Naive thymus-derived CD4-positive, alpha-beta T cell (primary cell): Measurements from ENCODE around the gene STX11. TPM values are rescaled to one million over a fixed set of nuclear protein-coding genes. Genes with fewer than 3 reads are reported as not detected.

ENCODE experiments used
- ATAC-seq: fragments of 150-1000 bp; cut with Tn5 transposase; 2 replicates; pipeline ENCODE4 v1.10.0; 2021; ENCODE audit warnings: mild to moderate bottlenecking, moderate library complexity
- CTCF ChIA-PET: fragments of 350-600 bp; sonication (Branson Sonifier 250); formaldehyde crosslinking; loops from one replicate; lab custom pipeline; 2021; ENCODE audit warnings: antibody characterized with exemption; lab: Charles Lee
- POLR2A ChIA-PET: fragments of 350-600 bp; sonication (Branson Sonifier 250); formaldehyde crosslinking; loops from one replicate; lab custom pipeline; 2021; ENCODE audit warnings: antibody characterized with exemption, inconsistent platforms; lab: Charles Lee
- DNase-seq, 9 donors: peaks; one replicate each; pipeline versions ENCODE4 v3.0.0 to v3.0.0-alpha.2; 2020 to 2022; ENCODE audit warnings: mixed read lengths in 1 of 9
- H3K27ac ChIP-seq: one replicate; pipeline ENCODE4 v1.7.0; 2013; ENCODE audit warnings: mild to moderate bottlenecking, low read depth, low read length, moderate library complexity
- H3K27me3 ChIP-seq, 2 donors: one replicate each; pipeline ENCODE4 v1.7.0; 2013; ENCODE audit warnings: low read length in 2 of 2, mild to moderate bottlenecking in 2 of 2, moderate library complexity in 2 of 2; ENCODE audit not compliant: control insufficient read depth in 2 of 2, insufficient read depth in 2 of 2
- H3K36me3 ChIP-seq, 3 experiments: 1 replicate in 2 of 3; 2 replicates in 1 of 3; pipeline ENCODE4 v1.7.0; 2013; ENCODE audit warnings: low read length in 3 of 3, mild to moderate bottlenecking in 3 of 3, moderate library complexity in 1 of 3; ENCODE audit not compliant: insufficient read depth in 3 of 3, control insufficient read depth in 2 of 3
- H3K4me1 ChIP-seq, 2 donors: one replicate each; pipeline ENCODE4 v1.7.0; 2013; ENCODE audit warnings: low read length in 2 of 2, mild to moderate bottlenecking in 2 of 2, moderate library complexity in 1 of 2; ENCODE audit not compliant: control insufficient read depth in 2 of 2, insufficient read depth in 2 of 2
- H3K4me3 ChIP-seq: 2 replicates; pipeline ENCODE4 v1.7.0; 2013; ENCODE audit warnings: mild to moderate bottlenecking, low read length
- H3K9me3 ChIP-seq, 3 experiments: 1 replicate in 2 of 3; 2 replicates in 1 of 3; pipeline ENCODE4 v1.7.0; 2013; ENCODE audit warnings: low read length in 3 of 3; ENCODE audit not compliant: control insufficient read depth in 2 of 3
- H3K27ac Mint-ChIP-seq, 9 donors: one replicate each; pipeline ENCODE4 v1.8.0; 2020 to 2022; ENCODE audit warnings: mixed read lengths in 9 of 9, mild to moderate bottlenecking in 8 of 9, moderate library complexity in 5 of 9, inconsistent platforms in 2 of 9
- H3K27me3 Mint-ChIP-seq, 5 donors: one replicate each; pipeline ENCODE4 v1.8.0; 2021 to 2022; ENCODE audit warnings: mixed read lengths in 5 of 5, mild to moderate bottlenecking in 1 of 5
- H3K36me3 Mint-ChIP-seq, 5 donors: one replicate each; pipeline ENCODE4 v1.8.0; 2020 to 2022; ENCODE audit warnings: mixed read lengths in 5 of 5, mild to moderate bottlenecking in 3 of 5, inconsistent platforms in 1 of 5
- H3K4me1 Mint-ChIP-seq, 7 donors: one replicate each; pipeline ENCODE4 v1.8.0; 2020 to 2022; ENCODE audit warnings: mixed read lengths in 7 of 7, mild to moderate bottlenecking in 3 of 7, inconsistent platforms in 1 of 7
- H3K4me3 Mint-ChIP-seq, 10 donors: one replicate each; pipeline ENCODE4 v1.8.0; 2020 to 2022; ENCODE audit warnings: mild to moderate bottlenecking in 10 of 10, mixed read lengths in 10 of 10, moderate library complexity in 6 of 10, inconsistent platforms in 2 of 10
- H3K9me3 Mint-ChIP-seq, 11 donors: one replicate each; pipeline ENCODE4 v1.8.0; 2020 to 2022; ENCODE audit warnings: mixed read lengths in 11 of 11, mild to moderate bottlenecking in 4 of 11, inconsistent platforms in 1 of 11, moderate library complexity in 1 of 11
- intact Hi-C, 2 donors: fragments of 100-400 bp; cut with micrococcal nuclease; formaldehyde crosslinking; loops; one replicate each; pipeline ENCODE4 v1.15.1; 2023
- polyA plus RNA-seq, 2 donors: library from polyadenylated mRNA; unstranded; fragments of 300-500 nt; fragmentation: Illumina TruSeq; gene quantifications; one replicate each; pipeline ENCODE4 v1.2.3, GENCODE V29; 2021
- total RNA-seq, 6 experiments: library from RNA in 5 of 6; stranded (reverse) in 5 of 6; gene quantifications; 1 replicate in 5 of 6; 2 replicates in 1 of 6; pipeline ENCODE4 v1.2.3 and lab custom pipeline; 2021 to 2026

The STX11 gene
- total and polyA plus RNA-seq, 7 experiments from 2014 or later, result 1.9 to 60.5 (median 2.7) TPM

DNA sequence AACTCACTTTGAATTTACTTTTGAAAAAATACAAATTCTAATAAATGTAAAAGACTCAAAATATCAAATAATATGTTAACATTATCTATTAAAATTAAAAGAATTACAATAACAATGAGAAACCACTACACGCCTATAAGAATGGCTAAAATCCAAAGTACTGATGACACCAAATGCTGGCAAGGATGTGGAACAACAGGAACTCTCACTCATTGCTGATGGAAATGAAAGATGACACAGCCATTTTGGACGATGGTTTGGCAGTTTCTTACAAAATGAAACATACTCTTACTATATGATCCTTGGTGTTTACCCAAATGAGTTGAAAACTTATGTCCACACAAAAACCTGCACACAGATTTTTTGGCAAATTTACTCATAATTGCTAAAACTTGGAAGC is 15.6 kb upstream of the STX11 start:
- Histone ChIP-seq H3K9me3 (no peaks in the 10 kb centered on the region), H3K27me3 (no peaks in the 10 kb centered on the region), H3K4me3 (no peak overlapping the region), H3K27ac (no peak overlapping the region), H3K36me3 (no peaks in the 10 kb centered on the region), H3K4me1 (no peaks in the 10 kb centered on the region)
- H3K4me3 Mint-ChIP-seq, result no peak overlapping the region
- no peak for ATAC-seq
- no peak overlapping the region for H3K27ac Mint-ChIP-seq
- peaks cover 7 to 14% (median 10%) of the 10 kb centered on the region in 7 donors for H3K4me1 Mint-ChIP-seq
- H3K27me3 Mint-ChIP-seq, result peaks cover 0 to 9% (median 0%) of the 10 kb centered on the region in 5 donors
- CTCF ChIA-PET, result no interaction called here
- intact Hi-C loops, result no loop called here
- DNase-seq, result no peak
- peaks cover 0 to 2% (median 0%) of the 10 kb centered on the region in 5 donors for H3K36me3 Mint-ChIP-seq
- peaks cover 0 to 2% (median 0%) of the 10 kb centered on the region in 11 donors for H3K9me3 Mint-ChIP-seq
- POLR2A ChIA-PET, result no interaction called here

DNA sequence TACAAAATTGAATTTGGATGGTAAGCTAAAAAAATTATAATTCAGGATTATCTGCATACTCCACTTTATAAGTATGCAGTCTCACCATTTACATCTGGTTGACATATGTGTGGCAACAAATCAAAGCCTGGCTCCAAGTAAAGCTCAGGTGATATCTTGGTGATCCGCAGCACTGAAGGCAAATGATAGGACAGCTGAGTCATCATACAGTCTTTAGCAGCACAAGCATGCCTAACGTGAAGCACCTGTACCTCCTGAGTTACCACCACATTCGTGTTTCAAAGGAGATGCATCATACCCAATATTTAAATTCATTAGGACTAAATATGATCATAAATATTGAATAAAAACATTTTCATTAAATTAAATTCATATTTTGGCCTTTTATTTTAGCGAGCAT is 11.8 kb upstream of the STX11 start:
- Histone ChIP-seq H3K27me3 (peaks cover 0 to 3% of the 10 kb centered on the region in 2 donors), H3K9me3 (no peaks in the 10 kb centered on the region), H3K4me3 (no peak overlapping the region), H3K4me1 (no peaks in the 10 kb centered on the region), H3K27ac (no peak overlapping the region), H3K36me3 (no peaks in the 10 kb centered on the region)
- ATAC-seq, result no peak
- Mint-ChIP-seq H3K4me1 (no peaks in the 10 kb centered on the region), H3K36me3 (peaks cover 0 to 2% (median 0%) of the 10 kb centered on the region in 5 donors), H3K27me3 (peaks cover 0 to 11% (median 0%) of the 10 kb centered on the region in 5 donors), H3K9me3 (peaks cover 0 to 7% (median 0%) of the 10 kb centered on the region in 11 donors), H3K27ac (no peak overlapping the region), H3K4me3 (no peak overlapping the region)
- POLR2A ChIA-PET, result no interaction called here
- intact Hi-C loops, result no loop called here
- CTCF ChIA-PET, result interaction anchor here (0.6 kb wide), 1 partner anchor 550 kb away, joined by 3 read pairs; no protein-coding TSS in a partner anchor
- DNase-seq, result no peak

DNA sequence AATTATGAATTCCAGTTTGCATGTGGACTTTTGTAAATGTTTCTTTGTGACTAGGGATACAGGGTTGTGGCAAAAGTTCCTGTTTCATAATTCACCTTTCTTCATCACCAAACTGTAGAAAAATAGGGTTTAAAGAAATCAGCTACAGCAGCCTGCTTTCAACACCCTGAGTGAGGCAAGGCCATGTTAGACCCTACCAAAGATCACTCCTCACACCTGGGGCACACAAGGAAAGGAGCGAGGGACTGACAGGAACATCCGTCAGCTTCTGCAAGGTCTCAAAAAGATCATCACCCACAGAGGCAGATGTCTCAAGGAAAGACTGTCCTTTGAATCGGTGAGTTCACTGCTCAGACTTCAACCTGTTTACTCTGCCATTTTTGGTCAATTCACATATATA is 10.5 kb upstream of the STX11 start:
- no peak for ATAC-seq
- H3K27ac Mint-ChIP-seq, result no peak overlapping the region
- H3K36me3 Mint-ChIP-seq, result peaks cover 0 to 2% (median 0%) of the 10 kb centered on the region in 5 donors
- H3K4me3 Mint-ChIP-seq, result no peak overlapping the region
- peaks cover 0 to 11% (median 0%) of the 10 kb centered on the region in 5 donors for H3K27me3 Mint-ChIP-seq
- ChIA-PET CTCF (no interaction called here), POLR2A (no interaction called here)
- Histone ChIP-seq H3K36me3 (no peaks in the 10 kb centered on the region), H3K4me1 (no peaks in the 10 kb centered on the region), H3K4me3 (no peak overlapping the region), H3K27ac (no peak overlapping the region), H3K27me3 (peaks cover 0 to 3% of the 10 kb centered on the region in 2 donors), H3K9me3 (no peaks in the 10 kb centered on the region)
- intact Hi-C loops, result no loop called here
- DNase-seq, result no peak
- H3K9me3 Mint-ChIP-seq, result peaks cover 0 to 7% (median 0%) of the 10 kb centered on the region in 11 donors
- H3K4me1 Mint-ChIP-seq, result no peaks in the 10 kb centered on the region

DNA sequence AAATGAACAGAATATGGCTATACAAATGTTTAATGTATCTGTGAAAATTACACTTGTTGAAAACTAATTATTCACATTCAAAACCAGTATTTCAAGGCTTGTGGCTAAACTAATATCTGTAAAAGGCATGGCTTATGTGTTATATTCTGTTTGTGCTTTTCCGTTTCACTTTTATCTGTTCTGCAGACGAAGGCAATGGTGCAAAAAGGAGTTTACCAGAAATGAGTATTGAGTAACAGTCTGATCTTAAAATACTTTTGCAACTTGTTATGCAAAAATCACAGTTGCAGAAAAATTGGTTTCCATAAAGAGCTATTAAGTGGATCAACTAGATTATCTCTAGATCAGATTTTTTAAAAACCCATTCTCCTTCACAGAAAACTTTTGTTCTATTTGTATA is 9.4 kb upstream of the STX11 start:
- Histone ChIP-seq H3K36me3 (no peaks in the 10 kb centered on the region), H3K27me3 (peaks cover 0 to 3% of the 10 kb centered on the region in 2 donors), H3K4me1 (no peaks in the 10 kb centered on the region), H3K4me3 (no peak overlapping the region), H3K9me3 (no peaks in the 10 kb centered on the region), H3K27ac (no peak overlapping the region)
- H3K4me3 Mint-ChIP-seq, result no peak overlapping the region
- H3K9me3 Mint-ChIP-seq, result peaks cover 0 to 7% (median 0%) of the 10 kb centered on the region in 11 donors
- POLR2A ChIA-PET, result interaction anchor here (0.8 kb wide), 1 partner anchor 16 kb away, joined by 3 read pairs; no protein-coding TSS in a partner anchor
- H3K27ac Mint-ChIP-seq, result no peak overlapping the region
- intact Hi-C loops, result no loop called here
- H3K27me3 Mint-ChIP-seq, result peaks cover 0 to 11% (median 0%) of the 10 kb centered on the region in 5 donors
- H3K4me1 Mint-ChIP-seq, result no peaks in the 10 kb centered on the region
- ATAC-seq (no peak), DNase-seq (no peak)
- H3K36me3 Mint-ChIP-seq, result peaks cover 0 to 2% (median 0%) of the 10 kb centered on the region in 5 donors
- CTCF ChIA-PET, result no interaction called here

DNA sequence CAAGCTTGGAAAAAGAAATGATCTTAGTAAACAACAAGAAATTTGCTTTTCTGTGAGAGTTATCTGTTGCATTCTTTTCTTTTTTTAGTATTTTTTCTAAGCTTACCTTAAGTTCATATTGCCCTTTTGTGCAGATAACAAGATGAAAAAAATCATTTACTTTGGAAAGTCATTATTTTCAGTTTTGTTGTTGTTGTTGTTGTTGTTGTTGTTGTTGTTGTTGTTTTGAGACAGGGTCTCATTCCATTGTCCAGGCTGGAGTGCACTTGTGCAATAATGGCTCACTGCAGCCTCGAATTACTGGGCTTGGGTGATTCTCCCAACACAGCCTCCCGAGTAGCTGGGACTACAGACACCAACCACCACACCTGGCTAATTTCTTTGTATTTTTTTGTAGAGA is 8.8 kb upstream of the STX11 start:
- no peak overlapping the region for H3K4me3 Mint-ChIP-seq
- no peak for DNase-seq
- peaks cover 0 to 9% (median 0%) of the 10 kb centered on the region in 5 donors for H3K27me3 Mint-ChIP-seq
- Histone ChIP-seq H3K27ac (no peak overlapping the region), H3K27me3 (peaks cover 0 to 3% of the 10 kb centered on the region in 2 donors), H3K4me3 (no peak overlapping the region), H3K9me3 (no peaks in the 10 kb centered on the region), H3K36me3 (no peaks in the 10 kb centered on the region), H3K4me1 (no peaks in the 10 kb centered on the region)
- CTCF ChIA-PET, result interaction anchor here (0.7 kb wide), 1 partner anchor 12 kb away, joined by 3 read pairs; no protein-coding TSS in a partner anchor
- ATAC-seq, result no peak
- intact Hi-C loops, result no loop called here
- no peak overlapping the region for H3K27ac Mint-ChIP-seq
- peaks cover 0 to 7% (median 0%) of the 10 kb centered on the region in 11 donors for H3K9me3 Mint-ChIP-seq
- H3K4me1 Mint-ChIP-seq, result no peaks in the 10 kb centered on the region
- POLR2A ChIA-PET, result interaction anchor here (0.8 kb wide), 1 partner anchor 15 kb away, joined by 3 read pairs; no protein-coding TSS in a partner anchor
- H3K36me3 Mint-ChIP-seq, result peaks cover 0 to 2% (median 0%) of the 10 kb centered on the region in 5 donors

DNA sequence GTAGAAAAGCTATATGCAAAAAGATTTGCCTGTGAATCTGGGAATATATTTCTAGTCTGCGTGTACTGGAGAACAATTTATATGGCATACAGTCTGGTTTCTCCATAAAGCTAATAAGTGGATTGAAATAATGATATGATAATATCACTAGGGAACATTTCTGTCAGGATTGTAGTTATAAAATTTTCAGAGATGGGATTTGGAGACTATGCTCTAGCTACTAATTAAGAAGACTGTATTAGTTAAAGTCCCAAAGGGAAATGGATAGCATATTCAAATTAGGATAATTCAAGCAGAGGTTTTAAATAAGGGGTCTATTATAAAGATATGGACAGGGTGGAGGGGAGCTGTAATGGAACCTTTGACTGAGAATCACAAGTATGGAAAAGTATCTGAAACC is 7.2 kb upstream of the STX11 start:
- no peak overlapping the region for H3K27ac ChIP-seq
- Mint-ChIP-seq H3K36me3 (peaks cover 0 to 2% (median 0%) of the 10 kb centered on the region in 5 donors), H3K27me3 (peaks cover 0 to 2% (median 0%) of the 10 kb centered on the region in 5 donors), H3K27ac (no peak overlapping the region), H3K4me1 (peaks cover 0 to 2% (median 0%) of the 10 kb centered on the region in 7 donors), H3K9me3 (peaks cover 0 to 7% (median 0%) of the 10 kb centered on the region in 11 donors), H3K4me3 (no peak overlapping the region)
- ChIA-PET POLR2A (no interaction called here), CTCF (interaction anchor here (1.1 kb wide), 1 partner anchor 37 kb away, joined by 3 read pairs; no protein-coding TSS in a partner anchor)
- no peaks in the 10 kb centered on the region for H3K36me3 ChIP-seq
- intact Hi-C loops, result no loop called here
- ATAC-seq (no peak), DNase-seq (no peak)
- no peaks in the 10 kb centered on the region for H3K4me1 ChIP-seq
- H3K27me3 ChIP-seq, result peaks cover 0 to 3% of the 10 kb centered on the region in 2 donors
- no peak overlapping the region for H3K4me3 ChIP-seq
- no peaks in the 10 kb centered on the region for H3K9me3 ChIP-seq

DNA sequence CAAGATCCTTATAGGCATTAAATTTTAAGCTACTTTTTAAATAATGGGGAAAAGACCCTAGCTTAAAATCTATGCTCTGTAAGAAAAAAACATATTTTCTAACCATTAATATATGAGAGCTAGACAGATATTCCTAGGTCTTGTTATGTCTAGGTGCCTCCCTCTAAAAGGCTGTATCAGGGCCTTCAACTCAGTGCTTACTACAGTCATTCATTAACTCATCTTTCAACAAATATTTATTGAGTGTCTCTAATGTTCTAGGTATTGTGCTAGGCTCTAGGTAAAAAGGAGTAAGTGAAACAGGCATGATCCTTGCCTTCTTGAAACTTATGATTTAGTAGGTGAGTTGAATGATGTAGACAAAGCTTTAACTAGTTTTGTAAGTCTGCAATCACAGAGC is 6.4 kb upstream of the STX11 start:
- Histone ChIP-seq H3K4me3 (no peak overlapping the region), H3K4me1 (no peaks in the 10 kb centered on the region), H3K9me3 (no peaks in the 10 kb centered on the region), H3K36me3 (no peaks in the 10 kb centered on the region), H3K27ac (no peak overlapping the region), H3K27me3 (peaks cover 0 to 3% of the 10 kb centered on the region in 2 donors)
- CTCF ChIA-PET, result interaction anchor here (0.6 kb wide), 1 partner anchor 1458 kb away, joined by 3 read pairs; no protein-coding TSS in a partner anchor
- H3K36me3 Mint-ChIP-seq, result peaks cover 0 to 2% (median 0%) of the 10 kb centered on the region in 5 donors
- no peak for ATAC-seq
- H3K27me3 Mint-ChIP-seq, result peaks cover 0 to 2% (median 0%) of the 10 kb centered on the region in 5 donors
- no peak overlapping the region for H3K27ac Mint-ChIP-seq
- H3K4me3 Mint-ChIP-seq, result no peak overlapping the region
- peaks cover 0 to 7% (median 0%) of the 10 kb centered on the region in 11 donors for H3K9me3 Mint-ChIP-seq
- POLR2A ChIA-PET, result no interaction called here
- intact Hi-C loops, result no loop called here
- peaks cover 0 to 3% (median 0%) of the 10 kb centered on the region in 7 donors for H3K4me1 Mint-ChIP-seq
- no peak for DNase-seq
